Measurements from ENCODE around the gene CLCNKB. TPM values are rescaled to one million over a fixed set of nuclear protein-coding genes. Genes with fewer than 3 reads are reported as not detected.
"Not testable (repeated sequence)": the region's sequence is repeated elsewhere in the genome, so short reads cannot be mapped to it uniquely, and the experiment has no call there.

The CLCNKB gene
- 0.65 TPM for total RNA-seq

- no peak for DNase-seq (ENCODE audit: low spot score)
Observed at GRCh38 chr1:16043521-16043920, at the start of gene CLCNKB. Gene CLCNKB, plus strand, starts transcription at chr1:16043782. Its CDS starts 711 bp downstream, at chr1:16044493.

DNA sequence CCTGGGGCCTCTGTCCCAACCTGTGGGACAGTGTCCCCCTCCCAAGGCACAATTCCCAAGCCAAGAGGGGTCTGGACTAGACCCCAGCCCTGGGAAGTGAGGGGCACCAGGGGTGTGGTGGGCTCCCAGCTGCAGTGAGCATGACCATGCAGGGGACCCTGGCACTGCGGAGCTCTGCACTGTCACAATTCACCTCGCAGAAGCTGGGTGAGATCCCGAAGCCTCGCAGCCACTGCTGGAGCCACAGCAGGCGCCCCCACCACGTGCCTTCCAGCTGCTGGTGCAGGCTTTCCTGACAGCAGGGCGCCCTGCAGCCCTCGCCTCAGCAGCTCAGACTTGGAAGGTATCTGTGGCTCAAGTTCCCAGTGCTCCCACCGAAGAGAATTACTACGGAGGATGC lies 49.5 kb upstream of the CLCNKB start:
- DNase-seq (ENCODE audit: low spot score), result no peak

GRCh38 chr1:15994590-15995351 lies 48.8 kb upstream of the CLCNKB start:
- DNase-seq (ENCODE audit: low spot score), result peak; percentile 65

DNA sequence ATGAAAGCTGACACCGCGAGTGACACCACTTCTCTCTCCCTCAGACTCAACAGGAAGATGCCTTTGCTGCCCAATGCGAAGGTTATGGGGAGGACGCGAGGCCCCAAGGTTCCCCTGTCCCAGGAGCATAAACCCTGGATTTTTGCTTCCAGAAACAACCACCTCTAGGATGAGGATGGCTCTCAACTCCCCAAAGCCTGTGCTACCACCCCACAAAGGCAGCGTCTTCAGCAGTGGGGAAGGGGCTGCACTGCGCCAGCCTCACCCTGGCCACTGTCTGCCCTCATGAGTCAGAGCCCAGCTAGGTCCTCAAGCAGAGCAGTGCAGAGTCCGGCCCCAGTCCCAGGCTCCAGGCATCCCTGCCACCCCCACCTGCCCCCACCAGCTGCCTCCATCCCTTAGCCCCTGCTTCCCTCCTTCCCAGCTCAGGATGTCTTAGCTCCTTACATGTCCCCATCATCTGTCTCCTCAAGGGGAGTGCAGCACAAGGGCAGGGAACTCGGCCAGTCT lies 46.5 kb upstream of the CLCNKB start:
- no peak for DNase-seq (ENCODE audit: low spot score)

GRCh38 chr1:15997637-15998280 lies 45.8 kb upstream of the CLCNKB start:
- no peak for DNase-seq (ENCODE audit: low spot score)

GRCh38 chr1:15998929-15999328 lies 44.7 kb upstream of the CLCNKB start:
- DNase-seq (ENCODE audit: low spot score), result no peak

DNA sequence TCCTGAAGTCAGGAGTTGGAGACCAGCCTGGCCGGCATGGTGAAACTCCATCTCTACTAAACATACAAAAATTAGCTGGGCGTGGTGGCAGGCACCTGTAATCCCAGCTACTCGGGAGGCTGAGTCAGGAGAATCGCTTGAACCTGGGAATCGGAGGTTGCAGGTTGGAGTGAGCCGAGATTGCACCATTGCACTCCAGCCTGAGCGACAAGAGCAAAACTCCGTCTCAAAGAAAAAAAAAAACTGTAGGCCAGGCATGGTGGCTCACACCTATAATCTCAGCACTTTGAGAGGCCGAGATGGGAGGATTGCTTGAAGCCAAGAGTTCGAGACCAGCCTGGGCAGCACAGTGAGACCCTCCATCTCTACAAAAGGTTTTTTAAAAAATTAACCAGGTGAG lies 42.3 kb upstream of the CLCNKB start:
- DNase-seq (ENCODE audit: low spot score), result not testable (repeated sequence)

DNA sequence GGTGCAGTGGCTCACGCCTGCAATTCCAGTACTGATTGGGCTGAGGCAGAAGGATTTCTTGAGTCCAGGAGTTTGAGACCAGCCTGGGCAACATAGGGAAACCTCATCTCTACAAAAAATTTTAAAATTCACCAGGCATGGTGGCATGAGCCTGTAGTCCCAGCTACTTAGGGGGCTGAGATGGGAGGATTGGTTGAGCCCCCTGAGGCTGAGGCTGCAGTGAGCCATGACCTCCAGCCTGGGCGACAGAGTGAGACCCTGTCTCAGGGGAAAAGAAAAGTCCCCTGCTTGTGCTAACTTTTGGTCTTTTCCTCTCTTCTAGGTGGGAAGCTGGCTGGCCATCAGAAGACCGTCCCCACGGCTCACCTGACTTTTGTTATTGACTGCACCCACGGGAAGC lies 38.0 kb upstream of the CLCNKB start:
- no peak for DNase-seq (ENCODE audit: low spot score)

GRCh38 chr1:16006010-16006409 lies 37.6 kb upstream of the CLCNKB start:
- no peak for DNase-seq (ENCODE audit: low spot score)

DNA sequence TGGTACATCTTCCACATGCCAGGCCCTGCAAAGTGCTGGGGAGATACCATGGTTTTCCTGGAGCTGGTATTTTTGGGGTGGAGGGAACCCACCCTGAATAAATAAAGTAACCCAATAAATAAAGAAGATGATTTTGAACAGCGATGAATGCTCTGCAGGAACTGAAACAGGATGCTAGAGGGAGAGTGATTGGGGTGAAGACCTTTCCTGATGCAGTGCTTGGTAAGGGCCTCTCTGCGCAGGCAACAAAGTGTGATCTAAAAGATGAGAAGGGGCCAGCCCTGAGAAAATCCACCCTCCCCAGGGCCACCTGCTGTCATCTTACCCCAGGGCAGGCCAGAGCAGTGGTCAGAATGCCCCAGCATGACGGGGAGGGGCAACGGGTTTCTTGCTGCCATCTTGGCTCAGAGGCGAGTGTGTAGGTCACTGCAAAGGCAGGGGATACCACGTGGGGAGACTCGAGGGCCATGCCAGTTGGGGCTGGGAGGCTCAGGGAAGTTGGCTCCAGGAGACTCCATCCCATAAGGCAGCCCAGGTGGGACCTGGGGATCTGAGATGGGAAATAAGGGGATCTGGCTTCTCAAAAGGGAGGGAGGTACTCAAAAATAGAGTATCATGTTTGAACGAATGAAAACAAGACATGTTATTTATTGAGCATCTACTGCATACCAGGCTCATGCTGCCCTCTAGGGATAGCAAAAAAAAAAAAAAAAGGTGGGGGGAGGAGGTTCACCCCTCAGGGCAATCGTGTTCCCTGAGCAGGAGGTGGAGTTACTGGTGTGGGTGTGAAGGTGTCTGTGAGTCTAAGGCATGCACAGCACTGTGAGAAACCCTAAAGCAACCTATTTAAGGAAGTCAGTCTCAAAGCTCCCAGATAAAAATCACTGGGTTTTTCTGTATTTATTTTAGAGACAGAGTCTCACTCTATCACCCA lies 36.8 kb upstream of the CLCNKB start:
- no peak for DNase-seq (ENCODE audit: low spot score)

DNA sequence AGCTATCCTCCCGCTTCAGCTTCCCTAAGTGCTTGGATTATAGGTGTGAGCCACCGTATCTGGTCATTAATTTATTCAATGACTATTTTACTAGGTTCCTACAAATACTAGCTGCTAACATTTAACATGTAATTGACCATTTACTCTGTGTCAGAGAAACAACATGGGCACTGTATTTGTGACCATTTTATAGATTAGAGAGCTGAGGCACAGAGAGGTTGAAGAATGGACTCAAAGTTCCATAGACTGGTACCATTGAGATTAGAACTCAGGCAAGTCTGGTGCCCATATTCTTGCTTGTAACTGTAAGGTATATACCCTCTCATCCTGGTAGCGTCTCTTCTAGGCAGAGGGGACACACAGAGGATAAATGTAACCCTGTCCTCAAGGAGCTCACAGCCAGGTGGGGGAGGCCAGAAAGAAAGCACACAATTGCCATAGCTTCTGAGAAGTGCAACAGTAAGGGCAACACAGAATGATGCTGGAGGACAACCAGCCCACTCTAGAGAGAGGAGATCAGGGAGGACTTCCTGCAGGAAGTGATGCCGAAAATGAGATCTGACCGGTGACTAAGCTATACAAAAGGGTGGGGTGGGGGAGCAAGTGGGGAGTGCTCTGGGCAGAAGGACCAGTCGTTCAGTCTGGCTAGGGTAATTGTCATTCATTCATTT lies 35.8 kb upstream of the CLCNKB start:
- no peak for DNase-seq (ENCODE audit: low spot score)

GRCh38 chr1:16009030-16009460 lies 34.5 kb upstream of the CLCNKB start:
- DNase-seq (ENCODE audit: low spot score), result peak; percentile 84

DNA sequence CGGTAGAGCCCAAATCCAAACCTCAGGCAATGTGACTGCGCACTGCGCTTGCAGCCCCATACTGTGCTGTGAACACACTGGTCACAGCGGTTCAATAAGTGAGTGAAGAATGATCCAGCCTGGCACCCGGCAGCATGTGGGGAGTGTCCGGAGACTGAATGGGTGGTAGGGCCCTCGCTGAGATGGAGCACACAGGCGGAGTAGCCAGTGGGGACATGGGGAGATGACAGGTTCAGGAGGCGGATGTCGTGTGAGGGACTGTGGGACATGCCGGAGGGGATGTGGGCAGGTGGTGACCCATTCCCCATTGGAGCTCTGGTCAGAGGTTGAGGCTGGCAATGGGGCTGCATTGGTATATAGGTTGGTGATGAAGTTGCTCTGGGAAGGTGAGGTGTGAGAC lies 33.9 kb upstream of the CLCNKB start:
- DNase-seq (ENCODE audit: low spot score), result no peak

DNA sequence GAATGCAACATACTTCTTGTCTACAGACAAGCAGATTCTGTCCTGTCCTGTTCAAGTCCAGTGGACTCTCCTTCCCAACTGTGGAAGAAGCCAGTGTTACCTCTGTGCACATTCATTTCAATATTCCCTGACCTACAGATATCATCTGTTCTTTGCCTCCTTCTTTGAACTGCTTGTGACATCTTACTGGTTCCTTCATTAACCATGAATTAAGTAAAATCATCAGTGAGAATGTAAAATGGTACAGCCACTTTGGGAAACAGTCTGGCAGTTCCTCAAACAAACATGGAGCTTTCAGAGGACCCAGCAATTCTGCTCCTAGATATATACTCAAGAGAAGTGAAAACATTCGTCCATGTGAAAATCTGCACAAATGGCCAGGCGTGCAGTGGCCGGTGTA lies 32.7 kb upstream of the CLCNKB start:
- DNase-seq (ENCODE audit: low spot score), result no peak

DNA sequence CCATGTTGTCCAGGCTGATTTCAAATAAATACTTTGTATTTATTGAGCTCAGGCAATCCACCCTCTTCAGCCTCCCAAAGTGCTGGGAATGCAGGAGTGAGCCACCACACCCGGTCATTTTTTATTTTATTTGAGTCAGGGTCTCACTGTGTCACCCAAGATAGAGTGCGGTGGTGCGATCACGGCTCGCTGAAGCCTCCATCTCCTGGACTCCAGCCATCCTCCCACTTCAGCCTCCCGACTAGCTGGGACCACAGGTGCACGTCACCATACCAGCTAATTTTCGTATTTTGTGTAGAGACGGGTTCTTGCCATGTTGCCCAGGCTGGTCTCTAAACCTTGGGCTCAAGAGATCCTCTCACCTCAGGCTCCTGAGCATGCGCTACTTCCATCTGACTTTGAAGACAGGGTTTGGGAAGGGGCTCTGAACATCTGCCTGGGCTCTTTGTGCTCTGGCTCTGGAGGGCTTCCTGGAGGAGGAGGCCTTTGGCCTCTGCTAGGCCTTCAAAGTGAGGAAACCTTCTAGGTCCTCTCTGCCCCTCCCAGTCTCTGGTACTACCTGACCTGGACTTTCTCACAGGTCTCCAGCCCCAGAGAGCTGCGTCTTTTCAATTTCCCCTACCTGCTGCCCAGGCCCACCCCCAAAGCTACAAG lies 31.5 kb upstream of the CLCNKB start:
- no peak for DNase-seq (ENCODE audit: low spot score)

DNA sequence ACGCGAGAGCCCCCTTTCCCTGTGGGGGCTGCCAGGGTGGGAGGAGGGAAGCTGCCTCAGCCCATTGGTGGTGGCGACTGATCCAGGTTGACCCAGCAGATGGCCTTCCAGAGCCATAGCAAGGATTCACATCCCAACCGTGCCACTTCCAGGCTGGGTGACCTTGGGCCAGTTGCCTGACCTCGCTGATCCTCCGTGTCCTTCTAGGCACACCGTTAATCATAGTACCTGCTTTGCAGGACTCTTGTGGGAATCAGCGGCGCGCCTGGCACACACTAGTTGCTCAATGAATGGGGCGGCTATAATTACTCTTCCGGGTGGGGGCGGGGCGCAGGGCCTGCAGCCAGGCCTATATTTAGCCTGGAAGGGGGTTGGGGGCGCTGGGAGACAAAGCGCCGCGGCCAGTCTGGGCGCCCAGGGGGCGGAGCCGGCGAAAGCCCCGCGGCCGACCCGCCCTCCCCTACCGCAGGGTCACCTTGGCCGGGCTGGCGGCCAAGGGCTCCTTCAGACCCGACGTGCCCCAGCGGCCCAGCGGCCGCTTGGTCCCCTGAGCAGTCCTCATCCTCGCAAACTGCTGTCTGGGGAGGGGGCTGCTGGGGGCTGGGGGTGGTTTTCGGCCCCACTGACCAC lies 30.9 kb upstream of the CLCNKB start:
- peak; percentile 87 for DNase-seq (ENCODE audit: low spot score)

DNA sequence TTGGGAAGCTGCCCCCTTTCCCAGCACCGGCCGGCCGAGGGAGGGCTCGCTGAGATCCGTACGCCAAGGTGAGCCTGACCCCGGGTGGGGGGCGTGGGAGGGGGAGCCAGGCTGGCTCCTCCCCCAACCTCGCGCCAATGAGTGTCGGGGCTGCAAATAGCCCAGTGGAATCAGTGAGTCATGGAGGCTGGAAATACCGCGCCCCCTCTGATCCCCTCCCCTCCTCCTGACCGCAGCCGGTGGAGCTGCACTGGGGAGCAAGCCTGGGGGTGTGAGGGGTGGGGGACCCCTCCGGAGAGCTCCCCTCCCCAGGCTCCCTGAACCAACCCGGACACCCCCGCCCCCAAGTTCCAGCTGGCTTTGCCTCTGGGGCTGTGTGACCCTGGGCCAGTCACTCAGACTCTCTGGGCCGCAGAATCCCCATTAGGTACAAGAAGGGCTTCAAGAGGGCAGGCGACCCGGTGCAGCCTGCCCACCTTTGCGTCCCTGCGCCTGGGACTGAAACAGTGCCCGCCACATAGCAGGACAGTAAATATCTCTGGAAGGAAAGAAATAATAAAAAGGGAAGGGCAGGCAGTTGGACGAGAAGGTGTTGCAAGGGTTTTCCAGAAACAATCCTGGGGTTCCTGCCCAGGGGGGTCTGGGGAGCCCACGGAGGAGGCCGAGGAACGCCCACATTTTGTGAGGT lies 30.2 kb upstream of the CLCNKB start:
- DNase-seq (ENCODE audit: low spot score), result peak; percentile 75

DNA sequence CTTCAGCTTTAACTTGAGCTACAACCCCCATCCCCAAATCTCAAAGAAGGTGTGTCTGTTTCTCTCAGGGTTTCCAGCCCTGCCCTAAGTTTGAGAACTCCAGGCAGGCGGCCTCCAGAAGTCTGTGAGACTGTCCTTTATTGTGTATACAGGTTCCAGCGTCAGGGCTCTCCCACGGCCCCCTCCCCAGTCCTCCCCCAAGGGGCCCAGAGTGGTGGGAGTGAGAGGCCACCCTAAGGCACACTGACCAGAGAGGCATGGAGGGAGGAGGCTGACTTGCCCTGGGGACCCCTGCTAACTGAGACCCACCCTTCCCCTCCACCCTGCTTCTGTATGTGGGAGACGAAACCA lies 29.7 kb upstream of the CLCNKB start:
- no peak for DNase-seq (ENCODE audit: low spot score)

- no peak for DNase-seq (ENCODE audit: low spot score)
Observed at GRCh38 chr1:16014509-16015482, 28.8 kb upstream of the CLCNKB start.
